ENCODE results near the gene CRY1. TPM values are rescaled to one million over a fixed set of nuclear protein-coding genes. Genes with fewer than 3 reads are reported as not detected.

CRY1 gene
- total and polyA plus RNA-seq, 9 of the 15 experiments (the other 6 are each of a cell fraction or from before 2014, with no cell fraction given) = 8.7 to 33.3 (median 25.2) TPM

GRCh38 chr12:106976668-106977067 lies 116.7 kb downstream of the CRY1 start:
- Histone ChIP-seq H3K4me1 (replicated peaks in 1 of 2; ENCODE audit: control insufficient read depth in 2 of 2, insufficient read depth in 2 of 2, low read length in 2 of 2) (peaks cover 7 to 52% of the 10 kb centered on the region in 2 experiments), H3K79me2 (ENCODE audit: control insufficient read depth, insufficient read depth, low read length) (peaks cover 16% of the 10 kb centered on the region; the same call in 2 of the 3 replicates), H3K27ac (ENCODE audit: extremely low read depth, low read depth, low read length) (peak overlapping the region; percentile 65; the same call in 2 of the 3 replicates), H4K20me1 (replicated peaks; ENCODE audit: control insufficient read depth, insufficient read depth, low read length) (no peaks in the 10 kb centered on the region), H2AFZ (ENCODE audit: low read depth, low read length) (no peak overlapping the region), H3K4me2 (ENCODE audit: insufficient read depth, low read length) (no peak overlapping the region), H3K36me3 (ENCODE audit: control insufficient read depth, insufficient read depth, low read length) (peaks cover 34% of the 10 kb centered on the region), H3K9me1 (ENCODE audit: control insufficient read depth, insufficient read depth, low read length) (no peaks in the 10 kb centered on the region), H3K4me3 (no peak overlapping the region), H3K9ac (ENCODE audit: insufficient read depth in 1 of 2, low read depth in 2 of 2, low read length in 2 of 2) (no peak overlapping the region), H3K9me3 (replicated peaks; ENCODE audit: control insufficient read depth, insufficient read depth, low read depth, low read length) (no peaks in the 10 kb centered on the region), H3K27me3 (ENCODE audit: control insufficient read depth in 2 of 2, insufficient read depth in 2 of 2, low read length in 2 of 2) (no peaks in the 10 kb centered on the region)
- no TSS peak for BruUV-seq (replicated peaks)
- FAIRE-seq (no peak), ATAC-seq (no peak), DNase-seq (ENCODE audit: extremely low read depth in 1 of 4, low spot score in 3 of 4) (no peak)
- TF ChIP-seq FOSL1 (tag; conservative IDR thresholded peaks at IDR 0.05) (peak; percentile 8; the same call in 1 of the 2 replicates), CCNT2 (IDR thresholded peaks at IDR 0.05; ENCODE audit: borderline replicate concordance, extremely low read depth, insufficient read length, low read depth, low read length) (peak; percentile 1), RBM17 (IDR thresholded peaks at IDR 0.05; ENCODE audit: borderline replicate concordance, low read depth, low read length) (no peak)
- 20% methylated on average over 1 of the region's 1 CpG for WGBS (ENCODE audit: insufficient coverage, low coverage, missing lambda C conversion rate)
- in situ Hi-C loops (cut with MboI) (no loop called here), intact Hi-C loops (cut with micrococcal nuclease) (loop anchor here (1.0 to 2.0 kb wide), 2 partner anchors 8 to 20 kb away; no protein-coding TSS in a partner anchor)
- ChIA-PET POLR2A (interaction anchor here (0.6 to 5.5 kb wide), 10 partner anchors 7 to 794 kb away, joined by 3 to 28 read pairs (median 4); partner anchors contain the start of gene TMEM263), CTCF (ENCODE audit: low intra/inter-chr PET ratio) (no interaction called here)

GRCh38 chr12:106975993-106976658 lies 117.2 kb downstream of the CRY1 start:
- intact Hi-C loops (cut with micrococcal nuclease) (loop anchor here (1.0 to 2.0 kb wide), 2 partner anchors 8 to 19 kb away; no protein-coding TSS in a partner anchor), in situ Hi-C loops (cut with MboI) (no loop called here)
- no peaks in the 10 kb centered on the region for H3K9me3 ChIP-seq (replicated peaks; ENCODE audit: control insufficient read depth, insufficient read depth, low read depth, low read length)
- no TSS peak for BruUV-seq (replicated peaks)
- H3K79me2 ChIP-seq (ENCODE audit: control insufficient read depth, insufficient read depth, low read length) = peaks cover 16% of the 10 kb centered on the region; the same call in 2 of the 3 replicates
- ChIA-PET CTCF (ENCODE audit: low intra/inter-chr PET ratio) (no interaction called here), POLR2A (interaction anchor here (0.6 to 4.1 kb wide), 7 partner anchors 8 to 618 kb away, joined by 3 to 18 read pairs (median 3); partner anchors contain the start of gene TMEM263)
- H3K36me3 ChIP-seq (ENCODE audit: control insufficient read depth, insufficient read depth, low read length) = peaks cover 38% of the 10 kb centered on the region
- DNase-seq (ENCODE audit: extremely low read depth in 1 of 4, low spot score in 3 of 4) (peak in 1 of 4 experiments; percentile 45), ATAC-seq (peak; percentile 33), FAIRE-seq (peak; percentile 19)
- WGBS (ENCODE audit: insufficient coverage, low coverage, missing lambda C conversion rate) = 43% methylated on average over 3 of the region's 3 CpGs
- H3K4me1 ChIP-seq (replicated peaks in 1 of 2; ENCODE audit: control insufficient read depth in 2 of 2, insufficient read depth in 2 of 2, low read length in 2 of 2) = peaks cover 7 to 52% of the 10 kb centered on the region in 2 experiments
- no peak overlapping the region for H3K4me3 ChIP-seq
- H2AFZ ChIP-seq (ENCODE audit: low read depth, low read length) = no peak overlapping the region
- H3K9ac ChIP-seq (ENCODE audit: insufficient read depth in 1 of 2, low read depth in 2 of 2, low read length in 2 of 2) = no peak overlapping the region
- H3K27ac ChIP-seq (ENCODE audit: extremely low read depth, low read depth, low read length) = peak overlapping the region; percentile 65; the same call in 2 of the 3 replicates
- H3K9me1 ChIP-seq (ENCODE audit: control insufficient read depth, insufficient read depth, low read length) = no peaks in the 10 kb centered on the region
- H3K4me2 ChIP-seq (ENCODE audit: insufficient read depth, low read length) = peak overlapping the region; percentile 20; the same call in 1 of the 2 replicates
- H4K20me1 ChIP-seq (replicated peaks; ENCODE audit: control insufficient read depth, insufficient read depth, low read length) = no peaks in the 10 kb centered on the region
- H3K27me3 ChIP-seq (ENCODE audit: control insufficient read depth in 2 of 2, insufficient read depth in 2 of 2, low read length in 2 of 2) = no peaks in the 10 kb centered on the region
- TF ChIP-seq RBM17 (IDR thresholded peaks at IDR 0.05; ENCODE audit: borderline replicate concordance, low read depth, low read length) (no peak), NFE2 (IDR thresholded peaks at IDR 0.05; ENCODE audit: low read depth) (no peak), HMBOX1 (IDR thresholded peaks at IDR 0.05) (peak; percentile 45; the same call in 1 of the 2 replicates), FIP1L1 (IDR thresholded peaks at IDR 0.05; ENCODE audit: low read depth, low read length, poor library complexity, severe bottlenecking) (no peak), SMARCA4 (IDR thresholded peaks at IDR 0.05) (peak; percentile 69), PCBP1 (IDR thresholded peaks at IDR 0.05; ENCODE audit: low read depth, low read length, poor library complexity, severe bottlenecking) (no peak), ZNF134 (CRISPR knock-in tag; conservative IDR thresholded peaks at IDR 0.05) (no peak), MECOM (CRISPR knock-in tag; IDR thresholded peaks at IDR 0.05) (no peak), ZNF184 (CRISPR knock-in tag; IDR thresholded peaks at IDR 0.05) (no peak)

All from K562 (cell line).